Activated CD4-positive, alpha-beta T cell treated with anti-CD3 and anti-CD28 coated beads for 36 hours (primary cell): ENCODE measurements around the gene AHCYL2. TPM values are rescaled to one million over a fixed set of nuclear protein-coding genes. Genes with fewer than 3 reads are reported as not detected.
A peak's percentile ranks its signal among the peaks of the same experiment; 100 is the strongest.

ENCODE experiments used
- ATAC-seq: fragments of 200-7000 bp; cut with Tn5 transposase; one replicate; pipeline ENCODE4 v1.10.0; 2021; ENCODE audit warnings: mild to moderate bottlenecking, moderate library complexity
- CTCF ChIA-PET: fragments of 350-600 bp; sonication (Branson Sonifier 250); formaldehyde crosslinking; loops from one replicate; lab custom pipeline; 2021; ENCODE audit warnings: antibody characterized with exemption; lab: Charles Lee
- POLR2A ChIA-PET: fragments of 350-600 bp; sonication (Branson Sonifier 250); formaldehyde crosslinking; loops from one replicate; lab custom pipeline; 2021; ENCODE audit warnings: antibody characterized with exemption, inconsistent platforms; lab: Charles Lee
- DNase-seq: peaks from one replicate; pipeline ENCODE4 v3.0.0-alpha.2; 2020
- H3K27ac Mint-ChIP-seq: one replicate; pipeline ENCODE4 v1.8.0; 2021; ENCODE audit warnings: mixed read lengths
- H3K27me3 Mint-ChIP-seq: one replicate; pipeline ENCODE4 v1.8.0; 2021; ENCODE audit warnings: mixed read lengths
- H3K36me3 Mint-ChIP-seq: one replicate; pipeline ENCODE4 v1.8.0; 2021; ENCODE audit warnings: low read depth, mixed read lengths
- H3K4me1 Mint-ChIP-seq: one replicate; pipeline ENCODE4 v1.8.0; 2021; ENCODE audit warnings: mixed read lengths
- H3K4me3 Mint-ChIP-seq: one replicate; pipeline ENCODE4 v1.8.0; 2021; ENCODE audit warnings: mild to moderate bottlenecking, moderate library complexity, mixed read lengths
- H3K9me3 Mint-ChIP-seq: one replicate; pipeline ENCODE4 v1.8.0; 2021; ENCODE audit warnings: low read depth, mixed read lengths
- intact Hi-C, 2 experiments: fragments of 100-400 bp; cut with DNase I in 1 of 2; cut with micrococcal nuclease in 1 of 2; formaldehyde crosslinking; loops; one replicate each; pipeline versions ENCODE4 v1.14.2 to v1.15.1; 2022 to 2024; cut with DNase I, micrococcal nuclease
- total RNA-seq, 2 experiments: library from RNA; stranded (reverse); gene quantifications; one replicate each; pipeline ENCODE4 v1.2.3, GENCODE V29; 2021

AHCYL2 gene
- total RNA-seq, 2 experiments from 2014 or later, result 14.1 to 14.9 TPM

- POLR2A ChIA-PET, result no interaction called here
- DNase-seq (no peak), ATAC-seq (no peak)
- Mint-ChIP-seq H3K9me3 (no peaks in the 10 kb centered on the region), H3K4me1 (peaks cover 17% of the 10 kb centered on the region), H3K4me3 (no peak overlapping the region), H3K36me3 (no peaks in the 10 kb centered on the region), H3K27ac (no peak overlapping the region), H3K27me3 (no peaks in the 10 kb centered on the region)
- intact Hi-C loops, result no loop called here
- CTCF ChIA-PET, result interaction anchor here (1.3 to 4.0 kb wide), 2 partner anchors 46 to 53 kb away, joined by 4 to 39 read pairs; no protein-coding TSS in a partner anchor
These were observed 40.5 kb downstream of the AHCYL2 start for GRCh38 chr7:129265328-129265727.

- H3K27me3 Mint-ChIP-seq, result no peaks in the 10 kb centered on the region
- H3K36me3 Mint-ChIP-seq, result no peaks in the 10 kb centered on the region
- peaks cover 16% of the 10 kb centered on the region for H3K4me1 Mint-ChIP-seq
- H3K27ac Mint-ChIP-seq, result no peak overlapping the region
- no peaks in the 10 kb centered on the region for H3K9me3 Mint-ChIP-seq
- H3K4me3 Mint-ChIP-seq, result no peak overlapping the region
- ChIA-PET CTCF (interaction anchor here (0.9 to 8.8 kb wide), 2 partner anchors 21 to 45 kb away, joined by 5 to 239 read pairs; partner anchors contain the start of gene AHCYL2), POLR2A (no interaction called here)
- DNase-seq, result no peak
- intact Hi-C loops, result loop anchor here in 1 of 2 experiments (2.0 kb wide), 1 partner anchor 21 kb away; no protein-coding TSS in a partner anchor
- no peak for ATAC-seq
These were observed 41.4 kb downstream of the AHCYL2 start for GRCh38 chr7:129266181-129266580.

- intact Hi-C loops, result loop anchor here (2.0 to 5.0 kb wide), 2 partner anchors 103 to 105 kb away; no protein-coding TSS in a partner anchor
- POLR2A ChIA-PET, result no interaction called here
- DNase-seq (no peak), ATAC-seq (no peak)
- H3K27me3 Mint-ChIP-seq, result no peaks in the 10 kb centered on the region
- CTCF ChIA-PET, result interaction anchor here (0.6 to 8.8 kb wide), 11 partner anchors 8 to 174 kb away, joined by 3 to 239 read pairs (median 6); partner anchors contain the start of gene AHCYL2
- H3K9me3 Mint-ChIP-seq, result no peaks in the 10 kb centered on the region
- H3K27ac Mint-ChIP-seq, result no peak overlapping the region
- H3K36me3 Mint-ChIP-seq, result no peaks in the 10 kb centered on the region
- H3K4me1 Mint-ChIP-seq, result peaks cover 6% of the 10 kb centered on the region
- no peak overlapping the region for H3K4me3 Mint-ChIP-seq
These were observed 45.2 kb downstream of the AHCYL2 start for GRCh38 chr7:129270077-129270476.

- ATAC-seq, result peak; percentile 97
- H3K4me1 Mint-ChIP-seq, result peaks cover 6% of the 10 kb centered on the region
- H3K27me3 Mint-ChIP-seq, result no peaks in the 10 kb centered on the region
These were observed 46.9 kb downstream of the AHCYL2 start for GRCh38 chr7:129271500-129272355.

GRCh38 chr7:129273936-129274335 is 49.1 kb downstream of the AHCYL2 start:
- peaks cover 2% of the 10 kb centered on the region for H3K4me1 Mint-ChIP-seq
- ATAC-seq, result no peak
- no peaks in the 10 kb centered on the region for H3K36me3 Mint-ChIP-seq
- DNase-seq, result no peak
- intact Hi-C loops, result loop anchor here in 1 of 2 experiments (5.0 kb wide), 1 partner anchor 107 kb away; no protein-coding TSS in a partner anchor
- ChIA-PET POLR2A (no interaction called here), CTCF (interaction anchor here (1.1 to 8.8 kb wide), 3 partner anchors 41 to 110 kb away, joined by 4 to 239 read pairs (median 5); partner anchors contain the start of gene AHCYL2)
- H3K27me3 Mint-ChIP-seq, result no peaks in the 10 kb centered on the region
- no peaks in the 10 kb centered on the region for H3K9me3 Mint-ChIP-seq
- no peak overlapping the region for H3K4me3 Mint-ChIP-seq
- no peak overlapping the region for H3K27ac Mint-ChIP-seq

More at GRCh38 chr7:129271500-129272355, 46.9 kb downstream of the AHCYL2 start:
- no peaks in the 10 kb centered on the region for H3K36me3 Mint-ChIP-seq
- peak; percentile 76 for DNase-seq
- H3K9me3 Mint-ChIP-seq, result no peaks in the 10 kb centered on the region
- CTCF ChIA-PET, result interaction anchor here (0.5 to 8.8 kb wide), 39 partner anchors 8 to 1207 kb away, joined by 3 to 239 read pairs (median 4); partner anchors contain the start of gene AHCYL2
- H3K4me3 Mint-ChIP-seq, result no peak overlapping the region
- intact Hi-C loops, result loop anchor here (1.0 to 5.0 kb wide), 4 partner anchors 46 to 107 kb away; partner anchors contain the start of gene AHCYL2 (in 2 of the 2)
- peak overlapping the region; percentile 53 for H3K27ac Mint-ChIP-seq
- POLR2A ChIA-PET, result no interaction called here

GRCh38 chr7:129277629-129278028 is 52.8 kb downstream of the AHCYL2 start:
- no peaks in the 10 kb centered on the region for H3K27me3 Mint-ChIP-seq
- H3K4me3 Mint-ChIP-seq, result no peak overlapping the region
- H3K36me3 Mint-ChIP-seq, result no peaks in the 10 kb centered on the region
- no peak for ATAC-seq
- no peaks in the 10 kb centered on the region for H3K9me3 Mint-ChIP-seq
- no peak for DNase-seq
- no peak overlapping the region for H3K27ac Mint-ChIP-seq
- ChIA-PET CTCF (no interaction called here), POLR2A (no interaction called here)
- intact Hi-C loops, result no loop called here
- no peaks in the 10 kb centered on the region for H3K4me1 Mint-ChIP-seq

GRCh38 chr7:129278688-129279087 is 53.9 kb downstream of the AHCYL2 start:
- CTCF ChIA-PET, result interaction anchor here (1.5 kb wide), 2 partner anchors 57 to 61 kb away, joined by 3 to 14 read pairs; no protein-coding TSS in a partner anchor

GRCh38 chr7:129279757-129280156 is 54.9 kb downstream of the AHCYL2 start:
- ATAC-seq, result no peak
- intact Hi-C loops, result no loop called here

More at GRCh38 chr7:129278688-129279087, 53.9 kb downstream of the AHCYL2 start:
- DNase-seq, result no peak
- intact Hi-C loops, result no loop called here
- Mint-ChIP-seq H3K27ac (no peak overlapping the region), H3K4me1 (no peaks in the 10 kb centered on the region), H3K36me3 (no peaks in the 10 kb centered on the region), H3K27me3 (no peaks in the 10 kb centered on the region), H3K4me3 (no peak overlapping the region), H3K9me3 (no peaks in the 10 kb centered on the region)
- ATAC-seq, result no peak
- POLR2A ChIA-PET, result no interaction called here

GRCh38 chr7:129281163-129281562 is 56.3 kb downstream of the AHCYL2 start:
- Mint-ChIP-seq H3K27me3 (no peaks in the 10 kb centered on the region), H3K27ac (no peak overlapping the region), H3K9me3 (no peaks in the 10 kb centered on the region), H3K36me3 (no peaks in the 10 kb centered on the region), H3K4me3 (no peak overlapping the region), H3K4me1 (no peaks in the 10 kb centered on the region)
- intact Hi-C loops, result no loop called here
- ATAC-seq (no peak), DNase-seq (no peak)
- ChIA-PET CTCF (interaction anchor here (1.4 kb wide), 1 partner anchor 63 kb away, joined by 3 read pairs; no protein-coding TSS in a partner anchor), POLR2A (no interaction called here)

More at GRCh38 chr7:129279757-129280156, 54.9 kb downstream of the AHCYL2 start:
- H3K27ac Mint-ChIP-seq, result no peak overlapping the region
- H3K4me3 Mint-ChIP-seq, result no peak overlapping the region
- H3K9me3 Mint-ChIP-seq, result no peaks in the 10 kb centered on the region
- no peaks in the 10 kb centered on the region for H3K27me3 Mint-ChIP-seq
- CTCF ChIA-PET, result interaction anchor here (1.4 to 1.5 kb wide), 3 partner anchors 8 to 61 kb away, joined by 3 read pairs; no protein-coding TSS in a partner anchor
- POLR2A ChIA-PET, result no interaction called here
- no peaks in the 10 kb centered on the region for H3K36me3 Mint-ChIP-seq
- DNase-seq, result no peak
- no peaks in the 10 kb centered on the region for H3K4me1 Mint-ChIP-seq

GRCh38 chr7:129282865-129283264 is 58.0 kb downstream of the AHCYL2 start:
- Mint-ChIP-seq H3K4me3 (no peak overlapping the region), H3K27me3 (no peaks in the 10 kb centered on the region), H3K9me3 (no peaks in the 10 kb centered on the region), H3K36me3 (no peaks in the 10 kb centered on the region), H3K4me1 (no peaks in the 10 kb centered on the region), H3K27ac (no peak overlapping the region)
- DNase-seq (no peak), ATAC-seq (no peak)
- intact Hi-C loops, result no loop called here
- POLR2A ChIA-PET, result no interaction called here
- CTCF ChIA-PET, result no interaction called here

- Mint-ChIP-seq H3K4me1 (no peaks in the 10 kb centered on the region), H3K27me3 (no peaks in the 10 kb centered on the region), H3K36me3 (peaks cover 2% of the 10 kb centered on the region), H3K9me3 (no peaks in the 10 kb centered on the region), H3K4me3 (no peak overlapping the region), H3K27ac (no peak overlapping the region)
- POLR2A ChIA-PET, result interaction anchor here (0.7 kb wide), 1 partner anchor 525 kb away, joined by 3 read pairs; no protein-coding TSS in a partner anchor
- DNase-seq, result no peak
- CTCF ChIA-PET, result interaction anchor here (0.7 to 4.5 kb wide), 6 partner anchors 12 to 1221 kb away, joined by 3 to 28 read pairs (median 12); no protein-coding TSS in a partner anchor
- no peak for ATAC-seq
- intact Hi-C loops, result no loop called here
These were observed 59.1 kb downstream of the AHCYL2 start for GRCh38 chr7:129283936-129284335.
